KMS-11 (cell line): ENCODE results near the gene CYB561D1.
"Not testable (repeated sequence)": the region's sequence is repeated elsewhere in the genome, so short reads cannot be mapped to it uniquely, and the experiment has no call there.

Experiments used
- H2AFZ ChIP-seq: fragments of 200-600 bp; sonication (generic); 2 replicates; pipeline ENCODE4 v1.6.1; 2016; ENCODE audit warnings: antibody characterized with exemption, mixed run types, low read depth
- H3K27ac ChIP-seq: fragments of 200-600 bp; sonication (generic); 2 replicates; pipeline ENCODE4 v1.6.1; 2016; ENCODE audit warnings: mild to moderate bottlenecking, mixed run types
- H3K27me3 ChIP-seq: fragments of 200-600 bp; sonication (generic); 2 replicates; pipeline ENCODE4 v1.6.1; 2017; ENCODE audit warnings: mild to moderate bottlenecking, low read depth, mixed run types, moderate library complexity; ENCODE audit not compliant: insufficient read depth
- H3K36me3 ChIP-seq: fragments of 200-600 bp; sonication (generic); 2 replicates; pipeline ENCODE4 v1.6.1; 2017; ENCODE audit warnings: mild to moderate bottlenecking, mixed run types; ENCODE audit not compliant: insufficient read depth
- H3K4me1 ChIP-seq: fragments of 200-600 bp; sonication (generic); 2 replicates; pipeline ENCODE4 v1.6.1; 2016; ENCODE audit warnings: mild to moderate bottlenecking, low read depth, mixed run types; ENCODE audit not compliant: poor library complexity, severe bottlenecking
- H3K4me2 ChIP-seq: fragments of 200-600 bp; sonication (generic); 2 replicates; pipeline ENCODE4 v1.7.0; 2016; ENCODE audit warnings: mild to moderate bottlenecking, mixed run types
- H3K4me3 ChIP-seq: fragments of 200-600 bp; sonication (generic); IDR thresholded peaks from 2 replicates; pipeline ENCODE4 v1.6.1; 2017; ENCODE audit warnings: low read depth, low read length, mixed read lengths; ENCODE audit not compliant: insufficient read depth
- H3K79me2 ChIP-seq: fragments of 200-600 bp; sonication (generic); 2 replicates; pipeline ENCODE4 v1.6.1; 2016; ENCODE audit warnings: low read depth, mixed run types; ENCODE audit not compliant: insufficient read depth
- H3K9ac ChIP-seq: fragments of 200-600 bp; sonication (generic); 2 replicates; pipeline ENCODE4 v1.6.1; 2016; ENCODE audit warnings: mild to moderate bottlenecking, mixed run types
- H4K20me1 ChIP-seq: fragments of 200-600 bp; sonication (generic); 2 replicates; pipeline ENCODE4 v1.6.1; 2016; ENCODE audit warnings: mild to moderate bottlenecking, mixed run types; ENCODE audit not compliant: insufficient read depth
- CTCF ChIP-seq: fragments of 200-600 bp; sonication (generic); conservative IDR thresholded peaks from 2 replicates; pipeline ENCODE4 v1.6.1; 2017; ENCODE audit warnings: low read depth, mild to moderate bottlenecking, antibody characterized with exemption, low read length, moderate library complexity, mixed read lengths

CYB561D1 gene

GRCh38 chr1:109472779-109473178 lies 21.1 kb upstream of the CYB561D1 start:
- peaks cover 44% of the 10 kb centered on the region; the same call in 1 of the 2 replicates for H3K27me3 ChIP-seq

GRCh38 chr1:109473284-109474057 lies 20.4 kb upstream of the CYB561D1 start:
- H3K79me2 ChIP-seq, H4K20me1 ChIP-seq, H3K36me3 ChIP-seq, H2AFZ ChIP-seq, H3K4me2 ChIP-seq, H3K4me3 ChIP-seq, H3K4me1 ChIP-seq, H3K27ac ChIP-seq, H3K9ac ChIP-seq: not testable (repeated sequence)
- peaks cover 44% of the 10 kb centered on the region; the same call in 1 of the 2 replicates for H3K27me3 ChIP-seq

More at GRCh38 chr1:109472779-109473178, 21.1 kb upstream of the CYB561D1 start:
- no peak overlapping the region for H2AFZ ChIP-seq
- no peak overlapping the region for H3K4me2 ChIP-seq
- H3K4me3 ChIP-seq: no peak overlapping the region
- TF ChIP-seq CTCF: no peak
- H3K79me2 ChIP-seq: no peaks in the 10 kb centered on the region
- no peaks in the 10 kb centered on the region for H3K36me3 ChIP-seq
- no peak overlapping the region for H3K27ac ChIP-seq
- no peaks in the 10 kb centered on the region for H4K20me1 ChIP-seq
- no peak overlapping the region for H3K9ac ChIP-seq
- H3K4me1 ChIP-seq: no peaks in the 10 kb centered on the region

- Histone ChIP-seq H4K20me1 (no peaks in the 10 kb centered on the region), H3K79me2 (no peaks in the 10 kb centered on the region), H3K9ac (no peak overlapping the region), H3K4me3 (no peak overlapping the region), H3K4me1 (peaks cover 4% of the 10 kb centered on the region), H3K27me3 (peaks cover 38% of the 10 kb centered on the region; the same call in 1 of the 2 replicates), H3K36me3 (no peaks in the 10 kb centered on the region), H3K27ac (no peak overlapping the region), H2AFZ (no peak overlapping the region), H3K4me2 (no peak overlapping the region)
- TF ChIP-seq CTCF: no peak
These were observed 19.2 kb upstream of the CYB561D1 start for GRCh38 chr1:109474697-109475096.

- Histone ChIP-seq H3K4me2 (no peak overlapping the region), H3K79me2 (no peaks in the 10 kb centered on the region), H3K4me3 (no peak overlapping the region), H2AFZ (no peak overlapping the region), H3K27ac (no peak overlapping the region), H3K27me3 (peaks cover 39% of the 10 kb centered on the region; the same call in 1 of the 2 replicates), H3K4me1 (peaks cover 4% of the 10 kb centered on the region), H3K36me3 (no peaks in the 10 kb centered on the region), H4K20me1 (no peaks in the 10 kb centered on the region), H3K9ac (no peak overlapping the region)
- no peak for TF ChIP-seq CTCF
These were observed 18.6 kb upstream of the CYB561D1 start for GRCh38 chr1:109475261-109475660.

GRCh38 chr1:109476825-109477224 lies 17.1 kb upstream of the CYB561D1 start:
- H3K4me2 ChIP-seq: no peak overlapping the region
- H3K4me1 ChIP-seq: peaks cover 4% of the 10 kb centered on the region
- H2AFZ ChIP-seq: no peak overlapping the region

More at GRCh38 chr1:109476825-109477224, 17.1 kb upstream of the CYB561D1 start:
- H3K9ac ChIP-seq: no peak overlapping the region
- no peaks in the 10 kb centered on the region for H3K36me3 ChIP-seq
- no peaks in the 10 kb centered on the region for H3K79me2 ChIP-seq
- TF ChIP-seq CTCF: no peak
- peaks cover 40% of the 10 kb centered on the region; the same call in 1 of the 2 replicates for H3K27me3 ChIP-seq
- H3K4me3 ChIP-seq: no peak overlapping the region
- no peak overlapping the region for H3K27ac ChIP-seq
- no peaks in the 10 kb centered on the region for H4K20me1 ChIP-seq
